ENCODE results near the gene ZNF507. TPM values are rescaled to one million over a fixed set of nuclear protein-coding genes. Genes with fewer than 3 reads are reported as not detected.

Gene ZNF507
- total RNA-seq, 1 experiment from 2014 or later: 31.1 TPM

DNA sequence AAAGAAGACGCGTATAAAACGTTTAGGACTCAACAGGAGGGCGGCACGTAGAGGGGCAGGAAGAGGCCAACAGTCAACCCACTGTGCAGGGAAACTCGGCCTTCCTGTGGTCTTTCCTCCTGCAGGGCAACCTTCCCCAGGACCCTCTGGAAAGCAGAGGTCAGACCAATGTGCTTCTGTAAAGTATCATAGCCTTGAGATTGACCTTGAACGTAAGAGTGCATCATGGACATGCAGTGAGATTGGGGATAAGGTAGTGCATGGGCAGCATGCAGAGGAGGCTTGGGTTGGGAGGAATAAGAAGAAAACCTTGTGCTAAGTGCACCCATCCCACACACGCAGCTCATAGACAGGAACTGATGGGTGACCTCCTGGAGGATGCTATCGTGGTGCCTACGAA, 34.0 kb upstream of the ZNF507 start:
- no peaks in the 10 kb centered on the region; the same call in 1 of the 2 replicates for H3K27me3 Mint-ChIP-seq (ENCODE audit: low read depth)
- no CpG with 5 or more reads among the region's 10 CpGs for WGBS (ENCODE audit: extremely low coverage, insufficient read length, low lambda C conversion rate)

More for the DNA sequence above, 34.0 kb upstream of the ZNF507 start:
- H2BK120ac ChIP-seq (ENCODE audit: low read depth, low read length, poor library complexity, severe bottlenecking): no peak overlapping the region
- H2BK5ac ChIP-seq (ENCODE audit: insufficient read length, low read length): no peak overlapping the region
- no peaks in the 10 kb centered on the region for H3K27me3 ChIP-seq (ENCODE audit: insufficient read depth, low read length)
- peaks cover 36 to 40% of the 10 kb centered on the region in 2 experiments for H3K4me1 Mint-ChIP-seq
- H3K23me2 ChIP-seq (ENCODE audit: insufficient read length, low read depth, low read length, poor library complexity, severe bottlenecking): no peaks in the 10 kb centered on the region
- H3K9me3 ChIP-seq (ENCODE audit: control insufficient read depth, low read depth, low read length): no peaks in the 10 kb centered on the region
- H4K20me1 ChIP-seq (ENCODE audit: control insufficient read depth, insufficient read depth, insufficient read length): no peaks in the 10 kb centered on the region
- no peak overlapping the region for H3K56ac ChIP-seq (ENCODE audit: insufficient read length, low read depth, low read length)
- H3K4ac ChIP-seq (ENCODE audit: low read depth, low read length): no peak overlapping the region
- peaks cover 3% of the 10 kb centered on the region; the same call in 1 of the 2 replicates for H3K4me1 ChIP-seq (ENCODE audit: insufficient read depth, low read length)
- no peak overlapping the region for H3K27ac Mint-ChIP-seq
- H3K27ac ChIP-seq (ENCODE audit: insufficient read length, low read depth, low read length): no peak overlapping the region
- H3K79me2 ChIP-seq (ENCODE audit: insufficient read depth, low read length): no peaks in the 10 kb centered on the region
- no peak for DNase-seq
- no peaks in the 10 kb centered on the region for H3K9me3 Mint-ChIP-seq
- H2BK20ac ChIP-seq (ENCODE audit: low read depth, low read length, poor library complexity, severe bottlenecking): no peak overlapping the region
- H3K36me3 Mint-ChIP-seq (ENCODE audit: insufficient read depth in 1 of 3, low read depth in 3 of 3): no peaks in the 10 kb centered on the region
- no peak overlapping the region for H3T11ph ChIP-seq (ENCODE audit: low read length)
- no peak overlapping the region for H4K91ac ChIP-seq (ENCODE audit: insufficient read length, low read depth, low read length)
- no peak overlapping the region for H3K23ac ChIP-seq (ENCODE audit: insufficient read length, low read depth, low read length)
- H4K5ac ChIP-seq (ENCODE audit: insufficient read length, low read depth, low read length): no peak overlapping the region
- no peak overlapping the region for H3K18ac ChIP-seq (ENCODE audit: insufficient read length, low read depth, low read length)
- H3K4me3 Mint-ChIP-seq: no peak overlapping the region
- H2BK12ac ChIP-seq (ENCODE audit: insufficient read length, low read depth, low read length): no peak overlapping the region
- no peak overlapping the region for H2AK5ac ChIP-seq (ENCODE audit: insufficient read length, low read length)
- H3K14ac ChIP-seq (ENCODE audit: insufficient read depth, low read length): no peak overlapping the region
- no peak overlapping the region for H3K4me2 ChIP-seq (ENCODE audit: insufficient read depth, insufficient read length, low read length)
- H2BK15ac ChIP-seq (ENCODE audit: low read depth, low read length): no peak overlapping the region
- no peak overlapping the region for H4K8ac ChIP-seq (replicated peaks; ENCODE audit: insufficient read length, low read depth, low read length)
- H3K9ac ChIP-seq (ENCODE audit: extremely low read depth, insufficient read length, low read length): no peak overlapping the region
- H3K79me1 ChIP-seq (ENCODE audit: insufficient read depth, low read depth, low read length, poor library complexity, severe bottlenecking): no peaks in the 10 kb centered on the region
- TF ChIP-seq, protein P1, sequence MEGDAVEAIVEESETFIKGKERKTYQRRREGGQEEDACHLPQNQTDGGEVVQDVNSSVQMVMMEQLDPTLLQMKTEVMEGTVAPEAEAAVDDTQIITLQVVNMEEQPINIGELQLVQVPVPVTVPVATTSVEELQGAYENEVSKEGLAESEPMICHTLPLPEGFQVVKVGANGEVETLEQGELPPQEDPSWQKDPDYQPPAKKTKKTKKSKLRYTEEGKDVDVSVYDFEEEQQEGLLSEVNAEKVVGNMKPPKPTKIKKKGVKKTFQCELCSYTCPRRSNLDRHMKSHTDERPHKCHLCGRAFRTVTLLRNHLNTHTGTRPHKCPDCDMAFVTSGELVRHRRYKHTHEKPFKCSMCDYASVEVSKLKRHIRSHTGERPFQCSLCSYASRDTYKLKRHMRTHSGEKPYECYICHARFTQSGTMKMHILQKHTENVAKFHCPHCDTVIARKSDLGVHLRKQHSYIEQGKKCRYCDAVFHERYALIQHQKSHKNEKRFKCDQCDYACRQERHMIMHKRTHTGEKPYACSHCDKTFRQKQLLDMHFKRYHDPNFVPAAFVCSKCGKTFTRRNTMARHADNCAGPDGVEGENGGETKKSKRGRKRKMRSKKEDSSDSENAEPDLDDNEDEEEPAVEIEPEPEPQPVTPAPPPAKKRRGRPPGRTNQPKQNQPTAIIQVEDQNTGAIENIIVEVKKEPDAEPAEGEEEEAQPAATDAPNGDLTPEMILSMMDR (conservative IDR thresholded peaks at IDR 0.05): no peak
- no peak overlapping the region for H2AFZ ChIP-seq (ENCODE audit: low read length)

All from H9 (cell line).